ENCODE results near the gene VIPR1. TPM values are rescaled to one million over a fixed set of nuclear protein-coding genes. Genes with fewer than 3 reads are reported as not detected.

Gene VIPR1
- total and polyA plus RNA-seq, 2 donors from 2014 or later: 4.9 to 5.3 TPM

GRCh38 chr3:42519568-42519962 is 17.1 kb downstream of the VIPR1 start:
- no peaks in the 10 kb centered on the region for H3K4me1 ChIP-seq (ENCODE audit: control insufficient read depth in 2 of 3, insufficient read depth in 2 of 3, low read depth in 1 of 3, low read length in 3 of 3)
- intact Hi-C loops (cut with DNase I): no loop called here
- no peak for DNase-seq
- no peaks in the 10 kb centered on the region for H3K9me3 ChIP-seq (ENCODE audit: control insufficient read depth in 2 of 3, insufficient read depth in 1 of 3, low read length in 3 of 3)
- no peak for FAIRE-seq
- no peak for TF ChIP-seq CTCF (IDR thresholded peaks at IDR 0.05; ENCODE audit: borderline replicate concordance, extremely low read depth, insufficient read depth)
- H3K27me3 ChIP-seq (ENCODE audit: control insufficient read depth, insufficient read depth, low read length): no peaks in the 10 kb centered on the region
- H3K4me3 ChIP-seq (ENCODE audit: low read length in 3 of 3): no peak overlapping the region
- H3K36me3 ChIP-seq (ENCODE audit: control insufficient read depth in 2 of 3, insufficient read depth in 3 of 3, low read length in 3 of 3): no peaks in the 10 kb centered on the region
- H3K9ac ChIP-seq (ENCODE audit: low read length in 3 of 3): no peak overlapping the region
- no peak overlapping the region for H3K27ac ChIP-seq (ENCODE audit: low read depth in 2 of 2, low read length in 2 of 2)

- Histone ChIP-seq H3K4me1 (ENCODE audit: control insufficient read depth in 2 of 3, insufficient read depth in 2 of 3, low read depth in 1 of 3, low read length in 3 of 3) (no peaks in the 10 kb centered on the region), H3K9ac (ENCODE audit: low read length in 3 of 3) (no peak overlapping the region), H3K27ac (ENCODE audit: low read depth in 2 of 2, low read length in 2 of 2) (no peak overlapping the region), H3K9me3 (ENCODE audit: control insufficient read depth in 2 of 3, insufficient read depth in 1 of 3, low read length in 3 of 3) (no peaks in the 10 kb centered on the region), H3K4me3 (ENCODE audit: low read length in 3 of 3) (no peak overlapping the region), H3K36me3 (ENCODE audit: control insufficient read depth in 2 of 3, insufficient read depth in 3 of 3, low read length in 3 of 3) (no peaks in the 10 kb centered on the region), H3K27me3 (ENCODE audit: control insufficient read depth, insufficient read depth, low read length) (no peaks in the 10 kb centered on the region)
- no peak for TF ChIP-seq CTCF (IDR thresholded peaks at IDR 0.05; ENCODE audit: borderline replicate concordance, extremely low read depth, insufficient read depth)
- intact Hi-C loops (cut with DNase I): no loop called here
- DNase-seq (peak in 1 of 5 donors; percentile 5), FAIRE-seq (no peak)
These were observed 17.9 kb downstream of the VIPR1 start for GRCh38 chr3:42520336-42520735.

GRCh38 chr3:42520906-42521305 is 18.5 kb downstream of the VIPR1 start:
- FAIRE-seq (no peak), DNase-seq (no peak)
- Histone ChIP-seq H3K9me3 (ENCODE audit: control insufficient read depth in 2 of 3, insufficient read depth in 1 of 3, low read length in 3 of 3) (no peaks in the 10 kb centered on the region), H3K4me1 (ENCODE audit: control insufficient read depth in 2 of 3, insufficient read depth in 2 of 3, low read depth in 1 of 3, low read length in 3 of 3) (no peaks in the 10 kb centered on the region), H3K36me3 (ENCODE audit: control insufficient read depth in 2 of 3, insufficient read depth in 3 of 3, low read length in 3 of 3) (no peaks in the 10 kb centered on the region), H3K27ac (ENCODE audit: low read depth in 2 of 2, low read length in 2 of 2) (no peak overlapping the region), H3K4me3 (ENCODE audit: low read length in 3 of 3) (no peak overlapping the region), H3K27me3 (ENCODE audit: control insufficient read depth, insufficient read depth, low read length) (no peaks in the 10 kb centered on the region), H3K9ac (ENCODE audit: low read length in 3 of 3) (no peak overlapping the region)
- no peak for TF ChIP-seq CTCF (IDR thresholded peaks at IDR 0.05; ENCODE audit: borderline replicate concordance, extremely low read depth, insufficient read depth)
- intact Hi-C loops (cut with DNase I): no loop called here

- H3K27ac ChIP-seq (ENCODE audit: low read depth in 2 of 2, low read length in 2 of 2): no peak overlapping the region
These were observed 22.3 kb downstream of the VIPR1 start for GRCh38 chr3:42524751-42525150.

More at GRCh38 chr3:42524751-42525150, 22.3 kb downstream of the VIPR1 start:
- no peak for DNase-seq
- Histone ChIP-seq H3K4me1 (ENCODE audit: control insufficient read depth in 2 of 3, insufficient read depth in 2 of 3, low read depth in 1 of 3, low read length in 3 of 3) (no peaks in the 10 kb centered on the region), H3K4me3 (ENCODE audit: low read length in 3 of 3) (no peak overlapping the region), H3K9ac (ENCODE audit: low read length in 3 of 3) (no peak overlapping the region), H3K27me3 (ENCODE audit: control insufficient read depth, insufficient read depth, low read length) (no peaks in the 10 kb centered on the region), H3K36me3 (ENCODE audit: control insufficient read depth in 2 of 3, insufficient read depth in 3 of 3, low read length in 3 of 3) (no peaks in the 10 kb centered on the region), H3K9me3 (ENCODE audit: control insufficient read depth in 2 of 3, insufficient read depth in 1 of 3, low read length in 3 of 3) (no peaks in the 10 kb centered on the region)
- FAIRE-seq: no peak
- TF ChIP-seq CTCF (IDR thresholded peaks at IDR 0.05; ENCODE audit: borderline replicate concordance, extremely low read depth, insufficient read depth): no peak
- intact Hi-C loops (cut with DNase I): no loop called here

All from kidney (tissue), 14 donors.